Measurements from ENCODE around the gene C10orf71. TPM values are rescaled to one million over a fixed set of nuclear protein-coding genes. Genes with fewer than 3 reads are reported as not detected.

C10orf71 gene
- total RNA-seq, 1 donor from 2014 or later, result not detected

DNA sequence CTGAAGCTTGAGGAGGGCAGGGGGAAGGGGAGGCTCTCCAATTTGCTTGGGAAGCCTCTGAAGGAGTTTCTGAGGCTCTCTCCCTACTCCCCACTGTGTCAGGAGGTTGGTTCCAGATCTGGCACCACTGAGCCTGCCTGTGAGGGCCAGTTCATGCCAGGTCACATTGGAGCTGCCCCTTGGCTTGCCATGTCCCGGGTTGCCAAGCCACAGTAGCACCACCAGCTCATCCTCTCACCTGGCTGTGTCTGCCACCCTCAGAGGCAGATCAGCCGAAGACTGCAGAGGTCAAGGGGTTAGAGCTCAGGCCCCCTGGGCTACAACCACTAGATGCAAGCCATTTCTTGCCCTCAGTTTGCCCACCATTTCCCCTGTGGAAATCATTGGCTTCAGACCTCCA lies 3.1 kb downstream of the C10orf71 start:
- Histone ChIP-seq H3K27ac (no peak overlapping the region), H3K27me3 (ENCODE audit: low read depth) (no peaks in the 10 kb centered on the region), H3K4me1 (no peaks in the 10 kb centered on the region), H3K36me3 (no peaks in the 10 kb centered on the region), H3K4me3 (no peak overlapping the region), H3K9me3 (no peaks in the 10 kb centered on the region)
- TF ChIP-seq, protein P1, sequence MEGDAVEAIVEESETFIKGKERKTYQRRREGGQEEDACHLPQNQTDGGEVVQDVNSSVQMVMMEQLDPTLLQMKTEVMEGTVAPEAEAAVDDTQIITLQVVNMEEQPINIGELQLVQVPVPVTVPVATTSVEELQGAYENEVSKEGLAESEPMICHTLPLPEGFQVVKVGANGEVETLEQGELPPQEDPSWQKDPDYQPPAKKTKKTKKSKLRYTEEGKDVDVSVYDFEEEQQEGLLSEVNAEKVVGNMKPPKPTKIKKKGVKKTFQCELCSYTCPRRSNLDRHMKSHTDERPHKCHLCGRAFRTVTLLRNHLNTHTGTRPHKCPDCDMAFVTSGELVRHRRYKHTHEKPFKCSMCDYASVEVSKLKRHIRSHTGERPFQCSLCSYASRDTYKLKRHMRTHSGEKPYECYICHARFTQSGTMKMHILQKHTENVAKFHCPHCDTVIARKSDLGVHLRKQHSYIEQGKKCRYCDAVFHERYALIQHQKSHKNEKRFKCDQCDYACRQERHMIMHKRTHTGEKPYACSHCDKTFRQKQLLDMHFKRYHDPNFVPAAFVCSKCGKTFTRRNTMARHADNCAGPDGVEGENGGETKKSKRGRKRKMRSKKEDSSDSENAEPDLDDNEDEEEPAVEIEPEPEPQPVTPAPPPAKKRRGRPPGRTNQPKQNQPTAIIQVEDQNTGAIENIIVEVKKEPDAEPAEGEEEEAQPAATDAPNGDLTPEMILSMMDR (IDR thresholded peaks at IDR 0.05), result no peak
- ATAC-seq (no peak), DNase-seq (no peak)
- intact Hi-C loops (cut with DNase I), result no loop called here

DNA sequence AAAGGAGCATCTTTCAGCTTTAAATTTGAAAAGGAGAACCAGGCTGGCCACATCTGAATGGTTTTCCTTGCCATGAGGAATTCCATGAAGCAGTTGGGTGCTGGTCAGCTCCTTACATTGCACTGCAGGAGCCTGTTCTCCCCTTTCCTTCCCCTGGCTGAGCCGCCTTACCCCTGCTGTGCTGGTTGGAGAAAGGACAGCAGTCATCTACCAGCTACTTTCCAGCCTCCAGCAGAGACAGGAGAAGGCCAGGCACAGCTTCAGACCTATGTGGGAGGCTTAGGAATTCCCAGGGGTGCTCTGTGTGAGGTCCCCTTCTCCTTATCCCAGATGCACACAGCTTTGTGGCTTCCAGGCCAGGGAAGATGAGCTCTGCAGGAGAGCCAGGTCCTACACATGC lies 4.7 kb downstream of the C10orf71 start:
- H3K36me3 ChIP-seq, result no peaks in the 10 kb centered on the region
- no peaks in the 10 kb centered on the region for H3K27me3 ChIP-seq (ENCODE audit: low read depth)
- H3K9me3 ChIP-seq, result no peaks in the 10 kb centered on the region
- no peak overlapping the region for H3K27ac ChIP-seq
- TF ChIP-seq, protein P1 (IDR thresholded peaks at IDR 0.05), result no peak
- intact Hi-C loops (cut with DNase I), result no loop called here
- no peak overlapping the region for H3K4me3 ChIP-seq
- DNase-seq (no peak), ATAC-seq (no peak)
- no peaks in the 10 kb centered on the region for H3K4me1 ChIP-seq

DNA sequence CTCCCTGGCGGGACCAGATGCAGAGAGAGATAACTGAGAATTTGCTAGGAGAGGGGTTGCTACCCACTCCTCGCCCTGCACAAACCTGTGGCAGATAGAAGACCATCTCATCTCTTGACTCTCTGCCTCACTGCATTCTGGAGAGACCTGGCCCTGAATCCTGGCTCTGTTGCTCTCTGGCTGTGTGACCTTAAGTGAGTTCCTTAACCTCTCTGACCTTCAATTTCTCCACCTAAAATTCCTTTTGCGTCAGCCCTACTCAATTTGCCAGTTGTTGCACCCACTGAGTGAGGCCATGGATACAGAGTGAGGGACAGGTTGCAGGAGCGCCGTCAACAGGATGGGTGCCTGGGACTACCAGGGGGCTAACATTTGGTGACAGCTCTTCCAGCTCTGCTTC lies 5.2 kb downstream of the C10orf71 start:
- no peak overlapping the region for H3K27ac ChIP-seq
- intact Hi-C loops (cut with DNase I), result no loop called here

DNA sequence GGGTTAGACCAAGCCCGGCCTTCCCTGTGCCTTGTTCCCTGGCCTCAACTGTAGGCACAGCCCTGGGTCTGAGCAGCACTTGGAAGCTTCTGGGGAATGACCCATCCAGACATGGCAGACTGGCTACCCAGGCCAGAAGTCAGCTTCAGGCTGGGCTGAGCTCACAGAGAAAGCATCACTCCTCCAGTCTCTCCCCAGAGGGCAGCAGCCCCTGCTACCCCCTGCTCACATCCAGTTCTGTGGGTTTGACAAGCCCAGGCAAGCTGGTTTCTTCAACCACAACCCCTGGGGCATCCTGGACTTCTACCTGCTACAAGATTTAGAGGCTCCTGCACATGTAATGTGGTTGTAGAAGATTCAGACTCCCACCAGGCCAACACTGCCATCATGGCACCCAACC lies 9.0 kb downstream of the C10orf71 start:
- intact Hi-C loops (cut with DNase I), result no loop called here
- ATAC-seq (no peak), DNase-seq (no peak)
- no peaks in the 10 kb centered on the region for H3K4me1 ChIP-seq
- no peaks in the 10 kb centered on the region for H3K36me3 ChIP-seq
- no peaks in the 10 kb centered on the region for H3K9me3 ChIP-seq
- TF ChIP-seq, protein P1 (IDR thresholded peaks at IDR 0.05), result no peak
- H3K4me3 ChIP-seq, result no peak overlapping the region
- no peaks in the 10 kb centered on the region for H3K27me3 ChIP-seq (ENCODE audit: low read depth)
- no peak overlapping the region for H3K27ac ChIP-seq

More for the DNA sequence above, 5.2 kb downstream of the C10orf71 start:
- Histone ChIP-seq H3K27me3 (ENCODE audit: low read depth) (no peaks in the 10 kb centered on the region), H3K4me3 (no peak overlapping the region), H3K4me1 (no peaks in the 10 kb centered on the region), H3K9me3 (no peaks in the 10 kb centered on the region), H3K36me3 (no peaks in the 10 kb centered on the region)
- ATAC-seq (no peak), DNase-seq (no peak)
- TF ChIP-seq, protein P1 (IDR thresholded peaks at IDR 0.05), result no peak

DNA sequence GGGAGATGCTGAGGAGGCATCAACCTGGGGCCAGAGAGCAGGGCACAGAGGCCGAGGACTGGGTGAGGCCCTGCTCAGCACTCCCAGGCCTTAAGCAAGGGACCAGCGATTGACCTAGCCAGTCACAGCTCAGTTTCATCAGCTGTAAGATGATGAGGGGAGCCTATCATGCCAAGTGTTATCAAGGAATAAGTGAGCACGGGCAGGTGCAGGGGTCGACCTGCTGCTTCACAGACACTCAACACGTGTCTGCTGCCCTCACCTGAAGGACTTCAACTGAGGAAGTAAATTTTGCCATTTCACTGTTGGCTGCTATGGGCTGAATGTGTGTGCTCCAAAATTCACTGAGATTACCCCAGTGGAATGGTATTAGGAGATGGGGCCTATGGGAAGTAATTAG lies 9.9 kb downstream of the C10orf71 start:
- TF ChIP-seq, protein P1 (IDR thresholded peaks at IDR 0.05), result no peak
- H3K4me1 ChIP-seq, result no peaks in the 10 kb centered on the region
- no peaks in the 10 kb centered on the region for H3K27me3 ChIP-seq (ENCODE audit: low read depth)
- no peaks in the 10 kb centered on the region for H3K36me3 ChIP-seq
- H3K27ac ChIP-seq, result no peak overlapping the region
- DNase-seq, result no peak
- H3K4me3 ChIP-seq, result no peak overlapping the region
- intact Hi-C loops (cut with DNase I), result no loop called here
- H3K9me3 ChIP-seq, result no peaks in the 10 kb centered on the region
- no peak for ATAC-seq
